Astrocyte (in vitro differentiated cells and primary cell): ENCODE data around the gene COLEC11. TPM values are rescaled to one million over a fixed set of nuclear protein-coding genes. Genes with fewer than 3 reads are reported as not detected.
"Not testable (repeated sequence)": the region's sequence is repeated elsewhere in the genome, so short reads cannot be mapped to it uniquely, and the experiment has no call there.

Experiments used
- DNase-seq: peaks from one replicate; pipeline ENCODE4 v3.0.0-alpha.2; 2010; ENCODE audit warnings: low read depth
- FAIRE-seq: peaks from 2 replicates; lab custom pipeline; 2011; peaks lifted over from hg19 to GRCh38; lab: Jason Lieb, UNC
- H2AFZ ChIP-seq: 2 replicates; pipeline ENCODE4 v1.6.0; 2012; ENCODE audit warnings: low read depth, low read length, inconsistent platforms
- H3K27ac ChIP-seq: 2 replicates; pipeline ENCODE4 v1.5.1; 2011; ENCODE audit warnings: low read depth, low read length, inconsistent platforms
- H3K27me3 ChIP-seq: 2 replicates; pipeline ENCODE4 v1.6.0; 2011; ENCODE audit warnings: low read length, inconsistent platforms; ENCODE audit not compliant: insufficient read depth
- H3K36me3 ChIP-seq: 2 replicates; pipeline ENCODE4 v1.5.1; 2011; ENCODE audit warnings: low read length, inconsistent platforms; ENCODE audit not compliant: insufficient read depth
- H3K4me1 ChIP-seq: 2 replicates; pipeline ENCODE4 v1.5.1; 2011; ENCODE audit warnings: low read length, inconsistent platforms; ENCODE audit not compliant: insufficient read depth
- H3K4me2 ChIP-seq: 2 replicates; pipeline ENCODE4 v1.6.0; 2012; ENCODE audit warnings: low read length, inconsistent platforms
- H3K4me3 ChIP-seq: 2 replicates; pipeline ENCODE4 v1.5.1; 2011; ENCODE audit warnings: low read depth, mild to moderate bottlenecking, low read length, inconsistent platforms; ENCODE audit not compliant: insufficient read depth
- H3K79me2 ChIP-seq: 2 replicates; pipeline ENCODE4 v1.6.0; 2012; ENCODE audit warnings: mild to moderate bottlenecking, low read length, inconsistent platforms; ENCODE audit not compliant: insufficient read depth
- H3K9ac ChIP-seq: 2 replicates; pipeline ENCODE4 v1.6.0; 2012; ENCODE audit warnings: mild to moderate bottlenecking, low read length, inconsistent platforms
- H3K9me3 ChIP-seq: 2 replicates; pipeline ENCODE4 v1.5.1; 2012; ENCODE audit warnings: low read depth, mild to moderate bottlenecking, low read length, inconsistent platforms; ENCODE audit not compliant: insufficient read depth
- H4K20me1 ChIP-seq: 2 replicates; pipeline ENCODE4 v1.6.0; 2012; ENCODE audit warnings: low read length, inconsistent platforms; ENCODE audit not compliant: insufficient read depth
- H3K27ac Mint-ChIP-seq: one replicate; pipeline ENCODE4 v1.8.0; 2021; ENCODE audit warnings: mild to moderate bottlenecking, mixed read lengths; ENCODE audit not compliant: unreplicated experiment
- H3K27me3 Mint-ChIP-seq: one replicate; pipeline ENCODE4 v1.8.0; 2021; ENCODE audit warnings: low read depth, mixed read lengths; ENCODE audit not compliant: unreplicated experiment
- H3K36me3 Mint-ChIP-seq: one replicate; pipeline ENCODE4 v1.8.0; 2021; ENCODE audit warnings: low read depth, mixed read lengths; ENCODE audit not compliant: unreplicated experiment
- H3K4me1 Mint-ChIP-seq: one replicate; pipeline ENCODE4 v1.8.0; 2021; ENCODE audit warnings: low read depth, mixed read lengths; ENCODE audit not compliant: unreplicated experiment
- H3K4me3 Mint-ChIP-seq: one replicate; pipeline ENCODE4 v1.8.0; 2021; ENCODE audit warnings: mild to moderate bottlenecking, moderate library complexity, mixed read lengths; ENCODE audit not compliant: unreplicated experiment
- H3K9me3 Mint-ChIP-seq: one replicate; pipeline ENCODE4 v1.8.0; 2021; ENCODE audit warnings: mild to moderate bottlenecking, mixed read lengths; ENCODE audit not compliant: unreplicated experiment
- CTCF ChIP-seq: IDR thresholded peaks from 2 replicates; pipeline ENCODE4 v1.5.1; 2011; ENCODE audit warnings: low read depth, mild to moderate bottlenecking, inconsistent platforms, low read length, moderate library complexity; ENCODE audit not compliant: insufficient read depth
- EZH2 ChIP-seq: IDR thresholded peaks from 2 replicates; pipeline ENCODE4 v1.6.1; 2012; ENCODE audit warnings: mild to moderate bottlenecking, low read length, inconsistent platforms; ENCODE audit not compliant: insufficient read depth
- total RNA-seq: library from RNA; stranded (reverse); gene quantifications from 2 replicates; pipeline ENCODE4 v1.2.1, GENCODE V29; 2021

Gene COLEC11
- total RNA-seq, 1 donor from 2014 or later, result not detected

- peaks cover 13% of the 10 kb centered on the region for H3K9me3 Mint-ChIP-seq
- H3K27ac Mint-ChIP-seq, result no peak overlapping the region
- peaks cover 3% of the 10 kb centered on the region for H3K27me3 ChIP-seq
- no peak for TF ChIP-seq CTCF
- no peak for TF ChIP-seq EZH2
- FAIRE-seq (no peak), DNase-seq (no peak)
- no peaks in the 10 kb centered on the region for H3K4me1 Mint-ChIP-seq
- H3K4me3 Mint-ChIP-seq, result no peak overlapping the region
- H3K4me2 ChIP-seq, result no peak overlapping the region
- no peak overlapping the region for H3K9ac ChIP-seq
- H3K27me3 Mint-ChIP-seq, result peaks cover 10% of the 10 kb centered on the region
- peaks cover 1% of the 10 kb centered on the region for H3K36me3 Mint-ChIP-seq
- no peak overlapping the region for H3K4me3 ChIP-seq
- H3K36me3 ChIP-seq, result no peaks in the 10 kb centered on the region
- no peaks in the 10 kb centered on the region for H4K20me1 ChIP-seq
- no peak overlapping the region for H2AFZ ChIP-seq
- no peaks in the 10 kb centered on the region for H3K4me1 ChIP-seq
- H3K27ac ChIP-seq, result no peak overlapping the region
- no peaks in the 10 kb centered on the region for H3K9me3 ChIP-seq
- no peaks in the 10 kb centered on the region for H3K79me2 ChIP-seq
These were observed 18.0 kb downstream of the COLEC11 start for GRCh38 chr2:3612639-3613523.

- H3K27me3 ChIP-seq, result peaks cover 3% of the 10 kb centered on the region
- H3K79me2 ChIP-seq, result no peaks in the 10 kb centered on the region
- H3K9ac ChIP-seq, result no peak overlapping the region
- no peak for DNase-seq
- no peak overlapping the region for H3K4me3 ChIP-seq
- H2AFZ ChIP-seq, result no peak overlapping the region
- Mint-ChIP-seq H3K4me1 (no peaks in the 10 kb centered on the region), H3K27me3 (peaks cover 6% of the 10 kb centered on the region), H3K36me3 (peaks cover 1% of the 10 kb centered on the region), H3K27ac (no peak overlapping the region), H3K4me3 (no peak overlapping the region), H3K9me3 (peaks cover 13% of the 10 kb centered on the region)
- no peaks in the 10 kb centered on the region for H4K20me1 ChIP-seq
- no peaks in the 10 kb centered on the region for H3K9me3 ChIP-seq
- H3K36me3 ChIP-seq, result no peaks in the 10 kb centered on the region
- TF ChIP-seq EZH2, result no peak
- no peak for TF ChIP-seq CTCF
- H3K27ac ChIP-seq, result no peak overlapping the region
- no peak overlapping the region for H3K4me2 ChIP-seq
- FAIRE-seq, result no peak
- H3K4me1 ChIP-seq, result no peaks in the 10 kb centered on the region
These were observed 18.6 kb downstream of the COLEC11 start for GRCh38 chr2:3613524-3613905.

GRCh38 chr2:3614743-3615142 lies 19.8 kb downstream of the COLEC11 start:
- H3K9me3 Mint-ChIP-seq, result peaks cover 13% of the 10 kb centered on the region
- not testable (repeated sequence) for H3K27me3 Mint-ChIP-seq, FAIRE-seq

GRCh38 chr2:3615541-3616200 lies 20.8 kb downstream of the COLEC11 start:
- not testable (repeated sequence) for H2AFZ ChIP-seq, H3K79me2 ChIP-seq, H3K9me3 ChIP-seq, H3K4me3 ChIP-seq, H3K27me3 ChIP-seq, H3K9ac ChIP-seq, H3K27ac ChIP-seq, H3K4me1 ChIP-seq, H4K20me1 ChIP-seq, H3K27me3 Mint-ChIP-seq, H3K4me3 Mint-ChIP-seq, FAIRE-seq, H3K4me2 ChIP-seq, H3K27ac Mint-ChIP-seq, H3K36me3 ChIP-seq, H3K36me3 Mint-ChIP-seq, DNase-seq, H3K4me1 Mint-ChIP-seq
- peaks cover 14% of the 10 kb centered on the region for H3K9me3 Mint-ChIP-seq

More at GRCh38 chr2:3614743-3615142, 19.8 kb downstream of the COLEC11 start:
- H4K20me1 ChIP-seq, H3K4me3 ChIP-seq, H3K4me1 ChIP-seq, H3K9ac ChIP-seq, H2AFZ ChIP-seq, H3K4me3 Mint-ChIP-seq, DNase-seq, H3K4me2 ChIP-seq, H3K27ac Mint-ChIP-seq, H3K36me3 Mint-ChIP-seq, H3K9me3 ChIP-seq, H3K27ac ChIP-seq, H3K36me3 ChIP-seq, H3K4me1 Mint-ChIP-seq, H3K27me3 ChIP-seq, H3K79me2 ChIP-seq: not testable (repeated sequence)
